Head of caudate nucleus (tissue), 42 donors: Measurements from ENCODE around the gene RGPD3.

Experiments
- DNase-seq, 42 donors: peaks; one replicate each; pipeline versions ENCODE4 v3.0.0 to v3.0.0-alpha.2; 2020 to 2021; ENCODE audit warnings: mixed read lengths in 7 of 42
- intact Hi-C: fragments of 100-400 bp; cut with DNase I; formaldehyde crosslinking; loops from one replicate; pipeline ENCODE4 v1.15.0; 2022

RGPD3 gene

GRCh38 chr2:106356291-106356690 is 111.9 kb downstream of the RGPD3 start:
- DNase-seq, result no peak
- intact Hi-C loops, result no loop called here

- intact Hi-C loops, result no loop called here
- DNase-seq, result no peak
Measured at GRCh38 chr2:106353676-106354075, 114.5 kb downstream of the RGPD3 start.

GRCh38 chr2:106350980-106351379 is 117.2 kb downstream of the RGPD3 start:
- intact Hi-C loops, result no loop called here
- DNase-seq, result no peak

- intact Hi-C loops, result no loop called here
- no peak for DNase-seq
Measured at GRCh38 chr2:106344302-106344701, 123.9 kb downstream of the RGPD3 start.

GRCh38 chr2:106343274-106343673 is 124.9 kb downstream of the RGPD3 start:
- DNase-seq, result no peak
- intact Hi-C loops, result no loop called here

GRCh38 chr2:106342831-106343251 is 125.4 kb downstream of the RGPD3 start:
- intact Hi-C loops, result no loop called here
- no peak for DNase-seq

- intact Hi-C loops, result no loop called here
- DNase-seq, result no peak
Measured at GRCh38 chr2:106341666-106342065, 126.5 kb downstream of the RGPD3 start.
